Small intestine (tissue), 7 donors: Measurements from ENCODE around the gene IGSF9. TPM values are rescaled to one million over a fixed set of nuclear protein-coding genes. Genes with fewer than 3 reads are reported as not detected.

Source experiments
- DNase-seq, 2 donors: peaks; one replicate each; pipeline versions ENCODE4 v3.0.0 to v3.0.0-alpha.2; 2013
- FAIRE-seq: peaks from 2 replicates; lab custom pipeline; 2012; peaks lifted over from hg19 to GRCh38; lab: Jason Lieb, UNC
- H3K27ac ChIP-seq, 3 donors: one replicate each; pipeline ENCODE4 v1.5.1; 2013; ENCODE audit warnings: low read length in 2 of 3, mild to moderate bottlenecking in 2 of 3, control low read depth in 1 of 3, inconsistent platforms in 1 of 3, low read depth in 1 of 3, moderate library complexity in 1 of 3
- H3K27me3 ChIP-seq, 3 donors: one replicate each; pipeline ENCODE4 v1.6.1; 2013; ENCODE audit warnings: low read length in 3 of 3, inconsistent platforms in 1 of 3; ENCODE audit not compliant: control insufficient read depth in 3 of 3, insufficient read depth in 3 of 3
- H3K36me3 ChIP-seq, 3 donors: one replicate each; pipeline ENCODE4 v1.6.1; 2013; ENCODE audit warnings: low read length in 3 of 3, inconsistent platforms in 1 of 3, low read depth in 1 of 3, mild to moderate bottlenecking in 1 of 3, moderate library complexity in 1 of 3; ENCODE audit not compliant: control insufficient read depth in 3 of 3, insufficient read depth in 2 of 3
- H3K4me1 ChIP-seq, 3 donors: one replicate each; pipeline ENCODE4 v1.6.1; 2013; ENCODE audit warnings: low read length in 2 of 3, inconsistent platforms in 1 of 3, low read depth in 1 of 3, mild to moderate bottlenecking in 1 of 3, moderate library complexity in 1 of 3; ENCODE audit not compliant: control insufficient read depth in 3 of 3, insufficient read depth in 2 of 3
- H3K4me3 ChIP-seq, 3 donors: one replicate each; pipeline ENCODE4 v1.5.1; 2013; ENCODE audit warnings: low read length in 3 of 3, control low read depth in 1 of 3, inconsistent platforms in 1 of 3, low read depth in 1 of 3, mild to moderate bottlenecking in 1 of 3, moderate library complexity in 1 of 3
- H3K9me3 ChIP-seq, 2 donors: one replicate each; pipeline ENCODE4 v1.6.1; 2013; ENCODE audit warnings: low read depth in 1 of 2, low read length in 1 of 2; ENCODE audit not compliant: control insufficient read depth in 2 of 2, insufficient read depth in 1 of 2
- WGBS, 3 donors: extraction: QIAGEN DNeasy Blood & Tissue Kit; methylation state at CpG; one replicate each; pipeline ENCODE4 v1.1.7; 2013; 5-methylcytosine and 5-hydroxymethylcytosine counted together
- polyA plus RNA-seq, 4 donors: library from polyadenylated mRNA; stranded (reverse) in 3 of 4; unstranded in 1 of 4; fragments of 200-250 nt in 3 of 4; fragments of 120-200 nt in 1 of 4; gene quantifications; one replicate each; pipeline versions ENCODE4 v1.2.1 to v1.2.3, GENCODE V29; 2013
- donor health status: healthy with polysubstance abuse.
- donor health status: control.
- donor health status: control.
- donor health status: Bipolar disorder and iron deficiency.
- donor health status: healthy.

IGSF9 gene
- polyA plus RNA-seq, 4 donors: 3.1 to 84.2 (median 26.4) TPM

DNA sequence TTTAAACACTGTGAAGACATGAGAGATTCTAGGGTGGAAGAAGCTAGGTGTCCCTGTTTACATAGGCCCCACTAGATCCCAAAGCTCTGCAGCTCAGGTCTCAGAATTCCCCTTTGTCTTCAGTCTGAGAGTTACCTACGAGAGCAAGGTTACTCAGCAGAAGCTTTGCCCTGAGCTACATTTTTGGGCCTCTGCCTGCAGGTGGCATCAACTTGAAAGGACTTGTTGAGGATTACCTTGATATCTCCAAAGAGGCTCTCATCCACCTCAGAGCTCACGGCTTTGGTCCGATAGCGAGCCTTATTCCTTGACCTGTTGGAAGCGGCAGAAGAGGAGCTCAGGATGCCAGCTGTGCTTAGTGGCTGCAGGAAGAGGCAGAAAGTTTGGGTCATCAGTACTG, 52.5 kb downstream of the IGSF9 start:
- no peak overlapping the region for H3K4me3 ChIP-seq
- FAIRE-seq (no peak), DNase-seq (peak; percentile 38 to 58)
- H3K27me3 ChIP-seq: no peaks in the 10 kb centered on the region
- 64 to 87% (median 75%) methylated on average over 5 of the region's 5 CpGs for WGBS, 3 donors
- no peaks in the 10 kb centered on the region for H3K36me3 ChIP-seq
- H3K4me1 ChIP-seq: peaks cover 0 to 8% (median 3%) of the 10 kb centered on the region in 3 donors
- no peaks in the 10 kb centered on the region for H3K9me3 ChIP-seq
- H3K27ac ChIP-seq: no peak overlapping the region

DNA sequence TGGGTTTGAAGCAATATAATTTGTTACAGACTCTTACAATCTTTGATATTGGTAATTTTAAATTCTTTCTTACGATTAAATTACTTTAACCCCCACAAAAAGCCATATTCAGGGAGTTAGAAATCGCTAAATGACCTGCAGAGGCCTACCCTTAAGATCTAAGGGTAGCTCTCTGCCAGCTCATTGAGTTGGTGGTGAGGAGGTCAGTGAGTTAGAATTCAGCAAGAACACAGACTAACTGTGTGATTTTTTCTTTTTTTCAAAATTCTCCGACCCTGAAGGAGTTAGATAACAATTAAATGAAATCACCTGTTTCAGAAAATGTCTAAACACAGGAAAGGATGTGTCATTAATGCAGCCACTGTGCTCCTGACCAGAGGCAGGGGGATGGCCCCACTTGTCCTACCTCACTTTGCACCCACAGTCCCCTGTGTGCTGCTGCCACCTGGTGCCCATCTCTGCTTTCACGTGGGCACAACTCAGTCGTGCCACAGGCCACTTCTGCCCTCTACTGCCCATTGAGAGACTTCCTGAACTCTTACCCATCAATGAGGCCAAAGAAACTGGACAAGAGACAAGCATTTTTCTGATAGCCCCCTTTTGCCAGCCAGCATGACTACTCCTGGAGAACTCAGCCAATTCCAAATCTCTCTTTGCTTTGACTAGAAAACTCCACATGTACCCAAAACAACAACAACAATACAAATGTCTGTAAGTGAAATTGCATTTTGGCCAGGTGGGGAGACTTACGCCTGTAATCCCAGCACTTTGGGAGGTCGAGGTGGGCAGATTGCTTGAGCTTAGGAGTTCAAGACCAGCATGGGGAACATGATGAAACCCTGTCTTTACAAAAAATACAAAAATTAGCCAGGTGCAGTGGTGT, 53.9 kb downstream of the IGSF9 start:
- Histone ChIP-seq H3K27me3 (no peaks in the 10 kb centered on the region), H3K9me3 (no peaks in the 10 kb centered on the region), H3K36me3 (no peaks in the 10 kb centered on the region), H3K27ac (no peak overlapping the region), H3K4me3 (no peak overlapping the region), H3K4me1 (peaks cover 0 to 8% (median 3%) of the 10 kb centered on the region in 3 donors)
- WGBS, 3 donors: 41 to 52% (median 42%) methylated on average over 7 of the region's 7 CpGs
- FAIRE-seq (no peak), DNase-seq (peak; percentile 87 to 89)

DNA sequence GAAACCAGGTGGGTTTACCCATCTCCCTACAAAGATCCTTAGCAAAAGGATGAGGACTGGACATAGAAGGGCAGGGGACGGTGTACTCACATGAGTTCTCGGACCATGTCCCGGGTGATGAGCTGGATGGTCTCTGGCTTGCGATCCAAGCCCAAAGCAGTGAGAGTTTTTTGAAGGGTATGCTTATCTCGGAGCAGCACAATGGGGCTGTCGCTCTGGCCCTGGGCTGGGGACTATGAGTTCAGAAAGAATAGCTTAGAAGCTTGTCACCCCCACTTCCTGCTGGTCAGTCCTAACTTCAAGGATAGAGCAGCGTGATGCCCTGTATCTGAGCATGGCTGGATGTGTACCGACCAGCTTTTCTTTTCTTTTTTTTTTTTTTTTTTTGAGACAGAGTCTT, 55.0 kb downstream of the IGSF9 start:
- H3K27ac ChIP-seq: peak overlapping the region in 1 of 3 donors; percentile 78

DNA sequence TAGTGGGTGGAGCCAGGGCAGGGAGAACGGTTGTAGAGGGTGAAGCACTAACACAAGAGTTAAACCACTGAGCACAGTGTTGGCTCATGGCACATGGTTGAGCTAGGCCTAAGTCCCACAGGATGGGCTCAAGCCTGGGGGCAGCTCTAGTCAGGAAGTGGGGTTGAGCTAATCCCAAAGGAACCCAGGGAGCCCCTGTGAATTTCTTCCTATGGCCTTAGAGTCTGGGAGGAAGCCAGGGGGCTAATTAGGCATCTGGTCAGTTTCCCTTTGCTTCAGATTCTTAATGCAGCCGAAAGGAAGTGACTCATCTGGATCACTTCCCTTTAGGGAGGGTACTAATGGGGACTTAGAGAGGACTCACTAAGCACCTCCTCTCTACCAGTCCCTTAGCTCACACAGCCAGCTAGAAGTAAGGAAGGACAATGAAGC, 55.6 kb downstream of the IGSF9 start:
- Histone ChIP-seq H3K4me1 (peaks cover 0 to 8% (median 3%) of the 10 kb centered on the region in 3 donors), H3K27me3 (no peaks in the 10 kb centered on the region), H3K36me3 (no peaks in the 10 kb centered on the region), H3K9me3 (no peaks in the 10 kb centered on the region), H3K4me3 (no peak overlapping the region), H3K27ac (peak overlapping the region in 1 of 3 donors; percentile 83)
- 26 to 55% (median 43%) methylated on average over 2 of the region's 2 CpGs for WGBS, 3 donors
- DNase-seq (peak in 1 of 2 donors; percentile 27), FAIRE-seq (no peak)

More for the DNA sequence above, 55.0 kb downstream of the IGSF9 start:
- peaks cover 0 to 8% (median 3%) of the 10 kb centered on the region in 3 donors for H3K4me1 ChIP-seq
- FAIRE-seq (no peak), DNase-seq (no peak)
- 80 to 85% (median 85%) methylated on average over 8 of the region's 8 CpGs for WGBS, 3 donors
- H3K9me3 ChIP-seq: no peaks in the 10 kb centered on the region
- H3K27me3 ChIP-seq: no peaks in the 10 kb centered on the region
- no peaks in the 10 kb centered on the region for H3K36me3 ChIP-seq
- no peak overlapping the region for H3K4me3 ChIP-seq

DNA sequence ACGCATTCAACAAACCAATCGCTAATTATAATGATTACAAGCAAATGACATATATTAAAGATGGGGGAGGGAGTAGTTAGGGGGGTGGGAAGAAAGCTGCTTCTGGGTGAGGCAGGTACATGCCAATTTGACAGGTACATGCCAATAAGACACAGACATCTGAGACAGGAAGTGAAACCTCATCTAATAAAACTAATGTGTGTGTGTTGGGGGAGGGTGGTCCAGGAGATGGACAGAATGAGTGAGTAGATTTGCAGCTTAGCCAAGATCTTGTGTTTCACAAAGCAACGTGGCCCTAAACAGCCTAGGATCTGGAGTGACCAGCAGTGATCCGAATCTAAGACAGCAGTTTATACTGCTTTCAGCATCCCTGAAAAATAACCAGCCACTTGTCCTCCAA, 56.2 kb downstream of the IGSF9 start:
- 91 to 94% (median 93%) methylated on average over 4 of the region's 4 CpGs for WGBS, 3 donors
- Histone ChIP-seq H3K27me3 (no peaks in the 10 kb centered on the region), H3K9me3 (no peaks in the 10 kb centered on the region), H3K36me3 (no peaks in the 10 kb centered on the region), H3K4me3 (no peak overlapping the region), H3K4me1 (peaks cover 0 to 8% (median 3%) of the 10 kb centered on the region in 3 donors), H3K27ac (peak overlapping the region in 1 of 3 donors; percentile 83)
- no peak for FAIRE-seq
- DNase-seq: no peak

DNA sequence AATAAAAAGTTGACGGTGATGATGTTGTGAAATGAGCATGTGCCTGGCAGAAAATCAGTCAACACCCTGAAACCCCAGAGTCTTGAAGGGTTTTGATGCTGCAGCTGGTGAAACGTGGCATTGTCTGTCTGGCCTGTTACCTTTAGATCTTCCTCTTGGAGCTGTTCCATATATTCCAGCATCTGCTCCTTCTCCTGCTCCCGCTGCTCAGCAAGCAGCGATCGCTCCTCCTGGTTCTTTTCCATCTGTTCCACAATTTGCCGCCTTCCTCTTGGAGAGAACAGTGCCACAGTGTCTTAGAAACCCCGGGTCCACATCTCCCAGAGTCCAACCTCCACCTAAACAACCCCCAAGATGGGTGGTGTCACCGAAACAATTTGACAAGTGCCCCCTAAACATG, 61.1 kb downstream of the IGSF9 start:
- DNase-seq: no peak

DNA sequence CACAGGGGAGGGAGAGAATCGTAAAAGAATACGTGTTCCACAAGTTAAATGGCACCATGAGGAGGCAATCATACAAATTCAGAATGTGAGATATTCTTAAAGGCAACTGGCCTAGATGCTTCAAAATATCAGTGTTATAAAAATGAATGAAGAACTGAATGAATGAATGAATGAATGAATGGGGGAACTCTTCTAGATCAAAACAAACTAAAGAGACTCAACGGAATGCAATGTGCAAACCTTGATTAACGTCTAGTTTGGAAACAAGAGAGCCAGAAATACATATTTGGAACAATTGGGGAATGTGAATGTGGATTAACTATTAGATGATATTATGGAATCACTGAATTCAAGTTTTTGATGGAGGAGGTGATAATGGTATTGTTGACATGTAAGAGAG, 62.3 kb downstream of the IGSF9 start:
- H3K9me3 ChIP-seq: no peaks in the 10 kb centered on the region
- no peaks in the 10 kb centered on the region for H3K27me3 ChIP-seq
- no peak for FAIRE-seq
- peaks cover 0 to 2% (median 0%) of the 10 kb centered on the region in 3 donors for H3K36me3 ChIP-seq
- no peak overlapping the region for H3K27ac ChIP-seq
- H3K4me1 ChIP-seq: peaks cover 0 to 14% (median 0%) of the 10 kb centered on the region in 3 donors
- no peak for DNase-seq
- no peak overlapping the region for H3K4me3 ChIP-seq
- WGBS, 3 donors: 68 to 88% (median 70%) methylated on average over 4 of the region's 4 CpGs

More for the DNA sequence above, 61.1 kb downstream of the IGSF9 start:
- Histone ChIP-seq H3K4me1 (peaks cover 0 to 14% (median under 1%) of the 10 kb centered on the region in 3 donors), H3K9me3 (no peaks in the 10 kb centered on the region), H3K27ac (no peak overlapping the region), H3K27me3 (no peaks in the 10 kb centered on the region), H3K36me3 (no peaks in the 10 kb centered on the region), H3K4me3 (no peak overlapping the region)
- FAIRE-seq: no peak
- whole genome bisulfite sequencing, 3 donors: 76 to 81% (median 77%) methylated on average over 8 of the region's 8 CpGs

DNA sequence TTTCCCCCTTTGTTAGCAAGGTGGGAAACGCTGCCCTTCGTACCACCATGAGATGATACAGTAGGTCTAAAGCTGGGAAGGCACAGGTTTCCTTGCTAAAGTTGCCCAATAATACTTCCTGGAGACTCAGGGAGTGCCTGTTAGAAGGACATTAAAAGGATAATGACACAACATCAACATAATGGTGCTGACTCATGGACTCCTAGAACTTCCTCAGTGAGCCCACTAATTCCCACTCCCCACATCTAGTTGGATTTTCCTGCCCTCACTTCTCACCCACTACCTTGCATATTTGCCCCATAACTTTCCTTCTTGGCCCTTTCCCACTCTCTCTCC, 62.9 kb downstream of the IGSF9 start:
- Histone ChIP-seq H3K36me3 (peaks cover 0 to 2% (median 0%) of the 10 kb centered on the region in 3 donors), H3K4me3 (no peak overlapping the region), H3K9me3 (no peaks in the 10 kb centered on the region), H3K27me3 (no peaks in the 10 kb centered on the region), H3K4me1 (peaks cover 0 to 14% (median 0%) of the 10 kb centered on the region in 3 donors), H3K27ac (no peak overlapping the region)
- DNase-seq (no peak), FAIRE-seq (no peak)
- 57 to 83% (median 78%) methylated on average over 2 of the region's 2 CpGs for WGBS, 3 donors
